RWPE2 (cell line): ENCODE results near the gene ZFP64.

Experiments
- ATAC-seq: fragments of 200-7000 bp; cut with Tn5 transposase; 3 replicates; pipeline ENCODE4 v1.9.1; 2021; ENCODE audit warnings: low read depth
- DNase-seq: peaks from one replicate; pipeline ENCODE4 v3.0.0-alpha.2; 2020; ENCODE audit warnings: low spot score
- H3K27ac ChIP-seq: fragments of 450-650 bp; 2 replicates; pipeline ENCODE4 v1.5.1; 2017; ENCODE audit warnings: mild to moderate bottlenecking; ENCODE audit not compliant: poor library complexity, severe bottlenecking
- H3K27me3 ChIP-seq: fragments of 250-450 bp; sonication (Bioruptor Pico); 2 replicates; pipeline ENCODE4 v1.5.1; 2021; ENCODE audit warnings: mild to moderate bottlenecking, moderate library complexity; ENCODE audit not compliant: insufficient read depth, poor library complexity, severe bottlenecking
- H3K36me3 ChIP-seq: fragments of 250-450 bp; sonication (Bioruptor Pico); 2 replicates; pipeline ENCODE4 v1.5.1; 2020; ENCODE audit warnings: low read depth, mild to moderate bottlenecking, moderate library complexity
- H3K4me1 ChIP-seq: fragments of 250-450 bp; sonication (Bioruptor Pico); 2 replicates; pipeline ENCODE4 v1.5.1; 2021; ENCODE audit warnings: mild to moderate bottlenecking, moderate library complexity; ENCODE audit not compliant: insufficient read depth, poor library complexity, severe bottlenecking
- H3K4me3 ChIP-seq: fragments of 250-450 bp; sonication (Bioruptor Pico); 2 replicates; pipeline ENCODE4 v1.5.1; 2021; ENCODE audit warnings: mild to moderate bottlenecking, moderate library complexity; ENCODE audit not compliant: severe bottlenecking
- H3K9me3 ChIP-seq: fragments of 250-450 bp; sonication (Bioruptor Pico); 2 replicates; pipeline ENCODE4 v1.5.1; 2021; ENCODE audit warnings: mild to moderate bottlenecking, moderate library complexity; ENCODE audit not compliant: severe bottlenecking
- CTCF ChIP-seq: fragments of 450-650 bp; IDR thresholded peaks from one replicate; pipeline ENCODE4 v1.5.1; 2017; ENCODE audit warnings: mild to moderate bottlenecking, moderate library complexity; ENCODE audit not compliant: poor library complexity, severe bottlenecking

ZFP64 gene

GRCh38 chr20:52180180-52180840 is 11.3 kb downstream of the ZFP64 start:
- DNase-seq = no peak
- Histone ChIP-seq H3K27ac (no peak overlapping the region), H3K36me3 (peaks cover 28% of the 10 kb centered on the region), H3K27me3 (no peaks in the 10 kb centered on the region), H3K4me1 (no peaks in the 10 kb centered on the region), H3K4me3 (no peak overlapping the region), H3K9me3 (no peaks in the 10 kb centered on the region)
- ATAC-seq = no peak
- TF ChIP-seq CTCF = no peak

- no peak for DNase-seq
- ATAC-seq = no peak
- H3K4me3 ChIP-seq = no peak overlapping the region
- TF ChIP-seq CTCF = no peak
- peaks cover 26% of the 10 kb centered on the region for H3K36me3 ChIP-seq
- no peaks in the 10 kb centered on the region for H3K9me3 ChIP-seq
- no peaks in the 10 kb centered on the region for H3K27me3 ChIP-seq
- no peaks in the 10 kb centered on the region for H3K4me1 ChIP-seq
- H3K27ac ChIP-seq = no peak overlapping the region
Measured at GRCh38 chr20:52179331-52180179, 12.0 kb downstream of the ZFP64 start.

- Histone ChIP-seq H3K27me3 (no peaks in the 10 kb centered on the region), H3K4me3 (no peak overlapping the region), H3K4me1 (no peaks in the 10 kb centered on the region), H3K27ac (no peak overlapping the region), H3K9me3 (no peaks in the 10 kb centered on the region), H3K36me3 (peaks cover 24% of the 10 kb centered on the region)
- ATAC-seq (no peak), DNase-seq (no peak)
- TF ChIP-seq CTCF = no peak
Measured at GRCh38 chr20:52178691-52179090, 12.9 kb downstream of the ZFP64 start.

- H3K27me3 ChIP-seq = no peaks in the 10 kb centered on the region
- no peak overlapping the region for H3K27ac ChIP-seq
- ATAC-seq = no peak
- no peaks in the 10 kb centered on the region for H3K9me3 ChIP-seq
- no peak overlapping the region for H3K4me3 ChIP-seq
- TF ChIP-seq CTCF = no peak
- no peaks in the 10 kb centered on the region for H3K4me1 ChIP-seq
- H3K36me3 ChIP-seq = peaks cover 12% of the 10 kb centered on the region
- DNase-seq = no peak
Measured at GRCh38 chr20:52175840-52176239, 15.7 kb downstream of the ZFP64 start.
